Loucy (cell line): Measurements from ENCODE around the gene TPRA1.

ENCODE experiments used
- EZH2phosphoT487 ChIP-seq: fragments of 200-600 bp; IDR thresholded peaks from 2 replicates; pipeline ENCODE4 v1.6.1; 2018; ENCODE audit warnings: antibody characterized with exemption, mild to moderate bottlenecking, moderate library complexity, borderline replicate concordance
- TF ChIP-seq, protein P1 (sequence below): fragments of 200-600 bp; sonication (generic); conservative IDR thresholded peaks from 2 replicates; pipeline ENCODE4 v1.5.1; 2014; ENCODE audit warnings: mild to moderate bottlenecking, antibody characterized with exemption, low read length

DNA sequence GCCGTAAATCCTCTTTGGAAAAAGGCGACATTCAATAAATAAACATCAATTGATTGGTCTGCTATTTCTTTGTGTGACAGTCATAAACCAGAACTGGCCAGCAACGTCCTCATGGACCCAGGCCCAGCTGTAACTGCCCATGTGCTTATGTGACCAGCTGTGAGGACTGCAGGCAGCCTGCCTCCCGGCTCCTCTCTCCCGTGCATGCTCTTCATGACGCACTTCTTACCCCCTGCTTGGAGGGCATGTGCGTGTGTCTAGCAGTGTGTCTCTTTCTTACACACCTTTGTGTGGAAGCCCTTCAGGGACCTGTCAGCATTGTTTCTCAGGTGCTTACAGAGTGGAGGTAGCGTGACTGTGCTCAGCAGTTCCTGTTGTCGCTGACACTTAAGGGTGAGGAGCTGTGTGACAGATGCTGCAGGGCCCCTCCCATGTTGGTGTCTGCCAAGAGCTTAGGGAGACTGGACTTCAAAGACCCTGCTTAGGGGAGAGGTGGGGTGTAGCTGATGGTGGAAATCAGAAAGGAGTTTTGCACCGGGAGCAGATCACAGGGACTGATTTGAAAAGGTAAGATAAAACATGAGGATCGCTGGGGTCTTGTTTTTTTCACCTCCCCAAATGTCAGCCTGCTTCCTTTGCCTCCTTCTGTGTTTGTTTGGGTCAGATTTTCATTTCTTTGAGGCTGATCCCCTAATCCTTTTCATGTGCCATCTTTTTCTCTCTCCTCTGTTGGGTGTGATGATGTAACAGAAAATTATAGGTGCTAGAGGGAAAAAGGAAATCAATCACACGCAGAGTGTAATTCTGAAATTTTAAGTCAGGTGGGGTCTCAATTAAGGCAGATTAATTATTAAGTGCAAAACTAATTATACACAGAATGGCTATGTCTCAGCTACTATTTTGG is 40.5 kb upstream of the TPRA1 start:
- TF ChIP-seq, protein P1, sequence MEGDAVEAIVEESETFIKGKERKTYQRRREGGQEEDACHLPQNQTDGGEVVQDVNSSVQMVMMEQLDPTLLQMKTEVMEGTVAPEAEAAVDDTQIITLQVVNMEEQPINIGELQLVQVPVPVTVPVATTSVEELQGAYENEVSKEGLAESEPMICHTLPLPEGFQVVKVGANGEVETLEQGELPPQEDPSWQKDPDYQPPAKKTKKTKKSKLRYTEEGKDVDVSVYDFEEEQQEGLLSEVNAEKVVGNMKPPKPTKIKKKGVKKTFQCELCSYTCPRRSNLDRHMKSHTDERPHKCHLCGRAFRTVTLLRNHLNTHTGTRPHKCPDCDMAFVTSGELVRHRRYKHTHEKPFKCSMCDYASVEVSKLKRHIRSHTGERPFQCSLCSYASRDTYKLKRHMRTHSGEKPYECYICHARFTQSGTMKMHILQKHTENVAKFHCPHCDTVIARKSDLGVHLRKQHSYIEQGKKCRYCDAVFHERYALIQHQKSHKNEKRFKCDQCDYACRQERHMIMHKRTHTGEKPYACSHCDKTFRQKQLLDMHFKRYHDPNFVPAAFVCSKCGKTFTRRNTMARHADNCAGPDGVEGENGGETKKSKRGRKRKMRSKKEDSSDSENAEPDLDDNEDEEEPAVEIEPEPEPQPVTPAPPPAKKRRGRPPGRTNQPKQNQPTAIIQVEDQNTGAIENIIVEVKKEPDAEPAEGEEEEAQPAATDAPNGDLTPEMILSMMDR, result no peak
- TF ChIP-seq EZH2phosphoT487, result no peak
